Measurements from ENCODE around the gene TWF2. TPM values are rescaled to one million over a fixed set of nuclear protein-coding genes. Genes with fewer than 3 reads are reported as not detected.

The TWF2 gene
- total and polyA plus RNA-seq, 2 donors from 2014 or later = 44.0 to 59.9 TPM

DNA sequence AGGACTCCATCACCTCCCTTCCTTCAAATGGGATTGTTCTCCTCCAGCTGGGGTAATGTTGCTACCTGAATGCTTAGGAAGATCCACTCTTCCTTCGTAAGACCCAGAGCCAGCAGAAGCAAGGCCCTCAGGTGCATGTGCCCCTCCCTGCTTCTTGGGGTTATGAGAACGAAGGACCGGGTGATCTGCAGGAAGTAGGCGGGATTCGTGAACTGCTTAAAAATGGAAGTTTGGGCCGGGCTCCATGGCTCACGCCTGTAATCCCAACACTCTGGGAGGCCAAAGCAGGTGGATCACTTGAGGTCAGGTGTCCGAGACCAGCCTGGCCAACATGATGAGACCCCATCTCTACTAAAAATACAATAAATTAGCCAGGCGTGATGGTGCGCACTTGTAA is 21.6 kb downstream of the TWF2 start:
- TF ChIP-seq, protein P1, sequence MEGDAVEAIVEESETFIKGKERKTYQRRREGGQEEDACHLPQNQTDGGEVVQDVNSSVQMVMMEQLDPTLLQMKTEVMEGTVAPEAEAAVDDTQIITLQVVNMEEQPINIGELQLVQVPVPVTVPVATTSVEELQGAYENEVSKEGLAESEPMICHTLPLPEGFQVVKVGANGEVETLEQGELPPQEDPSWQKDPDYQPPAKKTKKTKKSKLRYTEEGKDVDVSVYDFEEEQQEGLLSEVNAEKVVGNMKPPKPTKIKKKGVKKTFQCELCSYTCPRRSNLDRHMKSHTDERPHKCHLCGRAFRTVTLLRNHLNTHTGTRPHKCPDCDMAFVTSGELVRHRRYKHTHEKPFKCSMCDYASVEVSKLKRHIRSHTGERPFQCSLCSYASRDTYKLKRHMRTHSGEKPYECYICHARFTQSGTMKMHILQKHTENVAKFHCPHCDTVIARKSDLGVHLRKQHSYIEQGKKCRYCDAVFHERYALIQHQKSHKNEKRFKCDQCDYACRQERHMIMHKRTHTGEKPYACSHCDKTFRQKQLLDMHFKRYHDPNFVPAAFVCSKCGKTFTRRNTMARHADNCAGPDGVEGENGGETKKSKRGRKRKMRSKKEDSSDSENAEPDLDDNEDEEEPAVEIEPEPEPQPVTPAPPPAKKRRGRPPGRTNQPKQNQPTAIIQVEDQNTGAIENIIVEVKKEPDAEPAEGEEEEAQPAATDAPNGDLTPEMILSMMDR (IDR thresholded peaks at IDR 0.05; ENCODE audit: borderline replicate concordance, extremely low read depth, insufficient read depth) = no peak
- H3K9ac ChIP-seq (ENCODE audit: low read length in 3 of 3) = no peak overlapping the region
- H3K27ac ChIP-seq (ENCODE audit: low read depth in 2 of 2, low read length in 2 of 2) = peak overlapping the region; percentile 47 to 73
- intact Hi-C loops (cut with DNase I) = no loop called here
- peaks cover 2 to 31% (median 25%) of the 10 kb centered on the region in 3 donors for H3K36me3 ChIP-seq (ENCODE audit: control insufficient read depth in 2 of 3, insufficient read depth in 3 of 3, low read length in 3 of 3)
- H3K4me3 ChIP-seq (ENCODE audit: low read length in 3 of 3) = no peak overlapping the region
- no peaks in the 10 kb centered on the region for H3K9me3 ChIP-seq (ENCODE audit: control insufficient read depth in 2 of 3, insufficient read depth in 1 of 3, low read length in 3 of 3)
- H3K4me1 ChIP-seq (ENCODE audit: control insufficient read depth in 2 of 3, insufficient read depth in 2 of 3, low read depth in 1 of 3, low read length in 3 of 3) = peaks cover 0 to 32% (median 4%) of the 10 kb centered on the region in 3 donors
- DNase-seq = peak in 1 of 5 donors; percentile 46
- no peak for FAIRE-seq
- H3K27me3 ChIP-seq (ENCODE audit: control insufficient read depth, insufficient read depth, low read length) = no peaks in the 10 kb centered on the region

DNA sequence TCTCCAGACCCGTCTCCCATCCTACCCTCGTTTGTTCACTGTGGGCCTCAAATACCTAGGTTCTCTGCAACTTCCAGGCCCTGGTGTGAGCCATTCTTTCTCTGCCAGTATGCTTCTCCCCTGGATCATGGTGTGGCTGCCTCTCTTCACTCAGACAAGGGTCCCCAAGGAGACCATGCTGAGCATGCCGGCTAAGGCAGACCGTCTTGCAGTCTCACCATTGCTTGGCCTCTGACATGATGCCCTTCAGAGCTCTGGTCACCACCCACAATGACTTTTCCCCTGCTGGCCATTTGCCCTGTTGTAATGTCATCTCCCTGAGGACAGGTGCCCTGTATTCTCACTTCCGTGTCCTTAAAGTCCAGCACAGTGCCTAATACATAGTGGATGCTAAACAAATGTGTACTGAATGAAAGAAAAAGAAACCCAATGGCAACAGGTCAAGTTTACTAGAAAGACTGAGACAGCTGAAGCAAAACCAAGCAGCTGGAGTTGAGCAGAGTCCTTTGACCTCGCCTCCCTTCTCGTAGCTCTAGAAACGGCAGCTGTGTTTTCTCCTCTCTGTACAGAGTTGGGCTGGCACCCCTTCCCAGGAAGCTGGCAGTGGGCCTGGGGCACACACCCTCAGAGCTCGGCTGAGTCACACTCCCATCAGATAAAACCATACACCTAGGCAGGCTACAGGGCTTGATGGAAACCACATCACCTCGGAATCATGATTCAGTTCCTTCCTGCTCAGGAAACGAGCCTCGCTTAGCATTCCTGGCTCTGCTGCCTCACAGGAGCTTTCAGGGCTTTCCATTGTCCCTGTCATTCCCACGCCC is 22.2 kb downstream of the TWF2 start:
- Histone ChIP-seq H3K4me3 (ENCODE audit: low read length in 3 of 3) (no peak overlapping the region), H3K4me1 (ENCODE audit: control insufficient read depth in 2 of 3, insufficient read depth in 2 of 3, low read depth in 1 of 3, low read length in 3 of 3) (peaks cover 0 to 32% (median 4%) of the 10 kb centered on the region in 3 donors), H3K27me3 (ENCODE audit: control insufficient read depth, insufficient read depth, low read length) (no peaks in the 10 kb centered on the region), H3K9ac (ENCODE audit: low read length in 3 of 3) (no peak overlapping the region), H3K36me3 (ENCODE audit: control insufficient read depth in 2 of 3, insufficient read depth in 3 of 3, low read length in 3 of 3) (peaks cover 2 to 35% (median 29%) of the 10 kb centered on the region in 3 donors), H3K27ac (ENCODE audit: low read depth in 2 of 2, low read length in 2 of 2) (peak overlapping the region; percentile 47 to 73), H3K9me3 (ENCODE audit: control insufficient read depth in 2 of 3, insufficient read depth in 1 of 3, low read length in 3 of 3) (no peaks in the 10 kb centered on the region)
- TF ChIP-seq, protein P1 (IDR thresholded peaks at IDR 0.05; ENCODE audit: borderline replicate concordance, extremely low read depth, insufficient read depth) = no peak
- intact Hi-C loops (cut with DNase I) = no loop called here
- FAIRE-seq (no peak), DNase-seq (peak; percentile 45 to 91 (median 69))

DNA sequence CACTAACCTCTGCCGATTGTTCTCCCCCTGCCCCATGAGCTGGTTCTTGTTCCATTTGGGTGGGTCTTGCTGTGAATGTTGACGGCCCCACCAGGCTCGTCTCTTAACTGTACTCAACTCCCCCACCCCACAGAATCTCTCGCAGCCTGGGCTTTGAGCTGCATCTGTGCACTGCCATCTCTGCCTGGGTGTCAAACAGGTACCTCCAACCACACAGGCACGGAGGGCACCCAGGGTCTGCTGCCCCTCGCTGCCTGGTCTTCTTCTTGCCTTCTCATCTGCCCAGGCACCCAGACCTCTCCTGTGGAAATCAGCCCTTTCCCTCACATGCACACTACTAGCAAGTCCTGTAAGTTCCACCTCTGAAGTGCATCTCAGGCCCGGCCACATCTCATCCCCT is 23.6 kb downstream of the TWF2 start:
- Histone ChIP-seq H3K27me3 (ENCODE audit: control insufficient read depth, insufficient read depth, low read length) (no peaks in the 10 kb centered on the region), H3K9me3 (ENCODE audit: control insufficient read depth in 2 of 3, insufficient read depth in 1 of 3, low read length in 3 of 3) (no peaks in the 10 kb centered on the region), H3K9ac (ENCODE audit: low read length in 3 of 3) (no peak overlapping the region), H3K36me3 (ENCODE audit: control insufficient read depth in 2 of 3, insufficient read depth in 3 of 3, low read length in 3 of 3) (peaks cover 2 to 49% (median 41%) of the 10 kb centered on the region in 3 donors), H3K4me3 (ENCODE audit: low read length in 3 of 3) (no peak overlapping the region), H3K27ac (ENCODE audit: low read depth in 2 of 2, low read length in 2 of 2) (no peak overlapping the region), H3K4me1 (ENCODE audit: control insufficient read depth in 2 of 3, insufficient read depth in 2 of 3, low read depth in 1 of 3, low read length in 3 of 3) (peaks cover 0 to 26% (median 0%) of the 10 kb centered on the region in 3 donors)
- peak in 1 of 5 donors; percentile 31 for DNase-seq
- intact Hi-C loops (cut with DNase I) = no loop called here
- no peak for FAIRE-seq
- TF ChIP-seq, protein P1 (IDR thresholded peaks at IDR 0.05; ENCODE audit: borderline replicate concordance, extremely low read depth, insufficient read depth) = no peak
